Erythroblast (primary cell): ENCODE measurements around the gene GRXCR1.

Source experiments
- DNase-seq, 2 experiments: peaks; one replicate each; lab custom pipeline; 2025; lab: John Stamatoyannopoulos, UW
- GATA1 ChIP-seq: IDR thresholded peaks from 2 replicates; pipeline ENCODE4 v1.6.1; 2011; ENCODE audit warnings: low read depth, mild to moderate bottlenecking, control low read depth, low read length, moderate library complexity
- POLR2A ChIP-seq: IDR thresholded peaks from 2 replicates; pipeline ENCODE4 v1.6.1; 2011; ENCODE audit warnings: mild to moderate bottlenecking, low read length

Gene GRXCR1

GRCh38 chr4:42985976-42986375 lies 93.5 kb downstream of the GRXCR1 start:
- TF ChIP-seq GATA1, result no peak
- TF ChIP-seq POLR2A, result no peak

GRCh38 chr4:42995343-42995944 lies 102.9 kb downstream of the GRXCR1 start:
- DNase-seq, result peak; percentile 12 to 25

More at GRCh38 chr4:42985976-42986375, 93.5 kb downstream of the GRXCR1 start:
- no peak for DNase-seq

GRCh38 chr4:43008793-43009192 lies 116.3 kb downstream of the GRXCR1 start:
- TF ChIP-seq GATA1 (no peak), POLR2A (no peak)
- DNase-seq, result no peak

More at GRCh38 chr4:42995343-42995944, 102.9 kb downstream of the GRXCR1 start:
- no peak for TF ChIP-seq POLR2A
- no peak for TF ChIP-seq GATA1

GRCh38 chr4:43014256-43014655 lies 121.7 kb downstream of the GRXCR1 start:
- no peak for DNase-seq
- TF ChIP-seq GATA1, result no peak
- no peak for TF ChIP-seq POLR2A

GRCh38 chr4:43041632-43042031 lies 149.1 kb downstream of the GRXCR1 start:
- DNase-seq, result no peak
- TF ChIP-seq POLR2A (no peak), GATA1 (no peak)

GRCh38 chr4:43047058-43047457 lies 154.5 kb downstream of the GRXCR1 start:
- DNase-seq, result no peak

GRCh38 chr4:43048570-43048969 lies 156.1 kb downstream of the GRXCR1 start:
- DNase-seq, result no peak
- TF ChIP-seq GATA1 (no peak), POLR2A (no peak)

More at GRCh38 chr4:43047058-43047457, 154.5 kb downstream of the GRXCR1 start:
- TF ChIP-seq GATA1, result no peak
- no peak for TF ChIP-seq POLR2A

GRCh38 chr4:43049326-43049725 lies 156.8 kb downstream of the GRXCR1 start:
- TF ChIP-seq POLR2A, result no peak
- TF ChIP-seq GATA1, result no peak
- DNase-seq, result no peak

GRCh38 chr4:43066415-43066814 lies 173.9 kb downstream of the GRXCR1 start:
- DNase-seq, result no peak
- TF ChIP-seq GATA1, result no peak
- TF ChIP-seq POLR2A, result no peak

- DNase-seq, result no peak
- no peak for TF ChIP-seq POLR2A
- no peak for TF ChIP-seq GATA1
Observed at GRCh38 chr4:43071069-43071468, 178.6 kb downstream of the GRXCR1 start.
